Measurements from ENCODE around the gene PGAP2. TPM values are rescaled to one million over a fixed set of nuclear protein-coding genes. Genes with fewer than 3 reads are reported as not detected.

The PGAP2 gene
- total and polyA plus RNA-seq, 10 of the 15 experiments (the other 5 are each of a cell fraction or from before 2014, with no cell fraction given): 12.3 to 37.4 (median 31.9) TPM

DNA sequence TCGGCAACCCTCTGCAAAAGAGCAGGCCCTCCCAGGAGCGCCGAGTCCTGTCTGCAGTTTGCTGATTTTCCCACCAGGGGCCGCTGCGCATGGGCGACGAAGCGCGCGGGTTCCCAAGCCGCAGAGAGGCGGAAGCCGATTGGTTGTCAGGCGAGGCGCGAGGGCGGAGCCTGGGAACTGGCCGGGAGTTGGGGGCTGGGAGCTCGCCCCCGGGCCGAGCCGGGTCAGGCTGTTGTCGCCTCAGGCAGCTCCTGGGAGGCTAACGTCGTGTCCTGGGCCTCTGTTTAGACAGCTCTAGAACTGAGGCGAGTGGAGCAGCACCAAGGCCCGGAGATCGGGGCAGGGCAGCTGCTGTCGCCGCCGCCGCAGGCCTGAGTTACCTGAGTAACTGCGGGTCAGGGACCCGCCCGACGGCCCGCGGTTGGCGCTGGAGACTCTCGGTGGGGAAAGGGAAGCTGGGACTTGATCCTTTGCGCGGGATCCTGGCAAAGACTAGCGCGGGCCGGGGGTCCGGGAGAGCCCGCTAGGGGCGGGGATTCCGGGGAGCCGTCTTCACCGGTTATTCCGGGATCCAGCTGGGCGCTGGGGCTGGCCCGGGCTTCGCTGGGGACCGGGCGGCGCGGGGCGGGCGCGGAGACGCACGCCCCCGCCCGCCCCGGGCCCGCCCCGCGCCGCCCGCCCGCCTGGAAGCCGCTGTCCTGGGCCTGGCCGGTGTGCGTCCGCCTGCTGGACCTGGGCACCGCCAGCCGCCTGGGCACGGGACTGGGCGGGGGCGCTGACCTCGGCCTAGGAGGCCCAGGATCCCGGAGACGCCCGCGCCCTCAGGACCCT, 46.8 kb downstream of the PGAP2 start, which contains the start of gene STIM1 (continued):
- TF ChIP-seq, protein P1, sequence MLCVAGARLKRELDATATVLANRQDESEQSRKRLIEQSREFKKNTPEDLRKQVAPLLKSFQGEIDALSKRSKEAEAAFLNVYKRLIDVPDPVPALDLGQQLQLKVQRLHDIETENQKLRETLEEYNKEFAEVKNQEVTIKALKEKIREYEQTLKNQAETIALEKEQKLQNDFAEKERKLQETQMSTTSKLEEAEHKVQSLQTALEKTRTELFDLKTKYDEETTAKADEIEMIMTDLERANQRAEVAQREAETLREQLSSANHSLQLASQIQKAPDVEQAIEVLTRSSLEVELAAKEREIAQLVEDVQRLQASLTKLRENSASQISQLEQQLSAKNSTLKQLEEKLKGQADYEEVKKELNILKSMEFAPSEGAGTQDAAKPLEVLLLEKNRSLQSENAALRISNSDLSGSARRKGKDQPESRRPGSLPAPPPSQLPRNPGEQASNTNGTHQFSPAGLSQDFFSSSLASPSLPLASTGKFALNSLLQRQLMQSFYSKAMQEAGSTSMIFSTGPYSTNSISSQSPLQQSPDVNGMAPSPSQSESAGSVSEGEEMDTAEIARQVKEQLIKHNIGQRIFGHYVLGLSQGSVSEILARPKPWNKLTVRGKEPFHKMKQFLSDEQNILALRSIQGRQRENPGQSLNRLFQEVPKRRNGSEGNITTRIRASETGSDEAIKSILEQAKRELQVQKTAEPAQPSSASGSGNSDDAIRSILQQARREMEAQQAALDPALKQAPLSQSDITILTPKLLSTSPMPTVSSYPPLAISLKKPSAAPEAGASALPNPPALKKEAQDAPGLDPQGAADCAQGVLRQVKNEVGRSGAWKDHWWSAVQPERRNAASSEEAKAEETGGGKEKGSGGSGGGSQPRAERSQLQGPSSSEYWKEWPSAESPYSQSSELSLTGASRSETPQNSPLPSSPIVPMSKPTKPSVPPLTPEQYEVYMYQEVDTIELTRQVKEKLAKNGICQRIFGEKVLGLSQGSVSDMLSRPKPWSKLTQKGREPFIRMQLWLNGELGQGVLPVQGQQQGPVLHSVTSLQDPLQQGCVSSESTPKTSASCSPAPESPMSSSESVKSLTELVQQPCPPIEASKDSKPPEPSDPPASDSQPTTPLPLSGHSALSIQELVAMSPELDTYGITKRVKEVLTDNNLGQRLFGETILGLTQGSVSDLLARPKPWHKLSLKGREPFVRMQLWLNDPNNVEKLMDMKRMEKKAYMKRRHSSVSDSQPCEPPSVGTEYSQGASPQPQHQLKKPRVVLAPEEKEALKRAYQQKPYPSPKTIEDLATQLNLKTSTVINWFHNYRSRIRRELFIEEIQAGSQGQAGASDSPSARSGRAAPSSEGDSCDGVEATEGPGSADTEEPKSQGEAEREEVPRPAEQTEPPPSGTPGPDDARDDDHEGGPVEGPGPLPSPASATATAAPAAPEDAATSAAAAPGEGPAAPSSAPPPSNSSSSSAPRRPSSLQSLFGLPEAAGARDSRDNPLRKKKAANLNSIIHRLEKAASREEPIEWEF (IDR thresholded peaks at IDR 0.05; ENCODE audit: insufficient replicate concordance, low read depth, low read length): no peak
- TF ChIP-seq POLR2AphosphoS5 (IDR thresholded peaks at IDR 0.05; ENCODE audit: low read length) (no peak), STAT1 (conservative IDR thresholded peaks at IDR 0.05) (peak; percentile 75), SREBF2 (IDR thresholded peaks at IDR 0.05; ENCODE audit: low read length) (peak; percentile 58; the same call in 1 of the 2 replicates)

Measured in GM12878 (cell line).